ENCODE measurements around the gene ALG3.

DNA sequence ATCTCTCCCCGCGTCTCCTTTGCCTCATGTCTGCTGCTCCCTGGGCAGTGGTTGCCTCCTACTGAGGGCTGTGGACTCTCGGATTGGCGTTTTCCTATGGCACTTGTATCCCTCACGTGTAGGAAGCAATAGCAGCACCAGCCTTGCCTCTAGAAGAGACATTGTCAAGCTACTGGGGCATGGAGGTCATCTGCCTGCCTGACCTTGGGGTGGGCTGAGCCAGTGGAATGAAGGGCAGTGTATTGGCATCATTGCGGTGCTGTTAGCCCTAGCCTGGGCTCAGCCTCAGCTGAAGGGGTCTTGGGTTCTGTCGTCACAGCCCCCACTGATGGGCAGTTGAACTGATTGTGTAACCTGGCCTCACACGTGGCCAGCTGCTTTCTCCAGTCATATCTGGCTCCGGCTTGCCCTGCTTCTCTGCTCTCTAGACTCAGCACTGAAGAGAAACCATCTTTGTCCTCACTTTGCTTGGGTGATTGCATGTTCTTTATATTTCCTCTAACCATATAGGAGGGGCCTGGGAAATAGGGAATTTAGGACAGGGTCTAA is 54.7 kb downstream of the ALG3 start:
- TF ChIP-seq POLR2AphosphoS5 (IDR thresholded peaks at IDR 0.05; ENCODE audit: low read depth, low read length): no peak
- TF ChIP-seq, protein P1, sequence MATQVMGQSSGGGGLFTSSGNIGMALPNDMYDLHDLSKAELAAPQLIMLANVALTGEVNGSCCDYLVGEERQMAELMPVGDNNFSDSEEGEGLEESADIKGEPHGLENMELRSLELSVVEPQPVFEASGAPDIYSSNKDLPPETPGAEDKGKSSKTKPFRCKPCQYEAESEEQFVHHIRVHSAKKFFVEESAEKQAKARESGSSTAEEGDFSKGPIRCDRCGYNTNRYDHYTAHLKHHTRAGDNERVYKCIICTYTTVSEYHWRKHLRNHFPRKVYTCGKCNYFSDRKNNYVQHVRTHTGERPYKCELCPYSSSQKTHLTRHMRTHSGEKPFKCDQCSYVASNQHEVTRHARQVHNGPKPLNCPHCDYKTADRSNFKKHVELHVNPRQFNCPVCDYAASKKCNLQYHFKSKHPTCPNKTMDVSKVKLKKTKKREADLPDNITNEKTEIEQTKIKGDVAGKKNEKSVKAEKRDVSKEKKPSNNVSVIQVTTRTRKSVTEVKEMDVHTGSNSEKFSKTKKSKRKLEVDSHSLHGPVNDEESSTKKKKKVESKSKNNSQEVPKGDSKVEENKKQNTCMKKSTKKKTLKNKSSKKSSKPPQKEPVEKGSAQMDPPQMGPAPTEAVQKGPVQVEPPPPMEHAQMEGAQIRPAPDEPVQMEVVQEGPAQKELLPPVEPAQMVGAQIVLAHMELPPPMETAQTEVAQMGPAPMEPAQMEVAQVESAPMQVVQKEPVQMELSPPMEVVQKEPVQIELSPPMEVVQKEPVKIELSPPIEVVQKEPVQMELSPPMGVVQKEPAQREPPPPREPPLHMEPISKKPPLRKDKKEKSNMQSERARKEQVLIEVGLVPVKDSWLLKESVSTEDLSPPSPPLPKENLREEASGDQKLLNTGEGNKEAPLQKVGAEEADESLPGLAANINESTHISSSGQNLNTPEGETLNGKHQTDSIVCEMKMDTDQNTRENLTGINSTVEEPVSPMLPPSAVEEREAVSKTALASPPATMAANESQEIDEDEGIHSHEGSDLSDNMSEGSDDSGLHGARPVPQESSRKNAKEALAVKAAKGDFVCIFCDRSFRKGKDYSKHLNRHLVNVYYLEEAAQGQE (IDR thresholded peaks at IDR 0.05; ENCODE audit: insufficient read depth in 1 of 2, low read depth in 2 of 2, low read length in 2 of 2): no peak
- TF ChIP-seq SIN3A (IDR thresholded peaks at IDR 0.05; ENCODE audit: borderline replicate concordance, insufficient read depth, low read length): no peak
- no peak for TF ChIP-seq TAF1 (IDR thresholded peaks at IDR 0.05; ENCODE audit: borderline replicate concordance, insufficient read depth, low read length)

Data from PFSK-1 (cell line).